Effector CD4-positive, alpha-beta T cell (primary cell): Measurements from ENCODE around the gene TSFM.

Source experiments
- DNase-seq: peaks from one replicate; pipeline ENCODE4 v3.0.0-alpha.2; 2020

The TSFM gene

DNA sequence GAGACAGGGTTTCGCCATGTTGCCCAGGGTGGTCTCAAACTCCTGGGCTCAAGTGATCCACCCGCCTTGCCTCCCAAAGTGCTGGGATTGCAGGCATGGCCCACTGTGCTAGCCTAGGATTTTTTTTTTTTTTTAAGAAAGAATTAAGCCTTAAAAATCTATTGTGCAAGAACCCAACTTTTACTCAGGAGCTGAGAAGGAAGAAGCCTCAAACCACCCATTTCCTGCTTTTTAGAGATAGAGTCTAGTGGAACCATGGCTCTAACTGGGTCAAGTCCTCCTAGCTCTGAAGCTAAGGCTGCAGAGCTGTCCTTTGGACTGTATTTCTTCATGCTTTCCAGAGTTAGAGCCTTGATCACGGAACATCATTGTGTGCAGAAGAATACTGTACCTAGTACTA is 1.3 kb upstream of the TSFM start:
- no peak for DNase-seq

DNA sequence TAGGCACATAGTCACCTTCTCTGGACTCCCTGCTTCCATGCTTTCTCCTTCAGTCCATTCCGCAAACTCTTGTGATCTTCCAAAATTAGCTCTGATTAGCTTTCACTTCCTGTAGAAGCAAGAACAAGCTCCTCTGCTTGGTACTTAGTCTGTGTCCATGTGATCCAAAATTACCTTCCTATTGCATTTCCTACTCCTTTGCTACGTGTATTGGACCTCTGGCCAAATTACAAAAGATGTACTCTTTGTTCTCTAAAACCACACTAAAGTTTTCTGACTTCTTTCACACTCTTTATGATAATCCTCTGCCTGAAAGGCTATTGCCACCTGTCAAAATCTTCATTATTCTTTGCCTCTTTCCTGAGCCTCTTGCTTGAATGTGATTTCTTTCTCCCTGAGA is 786 bp upstream of the TSFM start:
- DNase-seq: no peak

DNA sequence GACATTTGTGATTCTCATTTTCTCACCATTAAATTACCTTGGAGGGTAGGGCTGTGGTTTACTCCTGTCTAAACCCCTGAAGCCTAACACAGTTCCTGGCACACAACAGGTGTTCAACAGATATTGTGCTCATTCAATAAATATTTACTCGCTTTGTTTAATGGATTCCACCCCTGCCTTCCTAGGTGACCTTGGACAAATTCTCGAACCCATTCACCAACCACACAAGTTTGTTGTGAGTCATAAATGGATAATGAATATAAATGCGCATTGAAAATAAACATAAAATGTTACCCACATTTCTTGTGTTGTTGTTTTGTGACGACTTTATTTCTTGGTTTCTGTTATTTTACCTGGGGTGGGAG is 362 bp upstream of the TSFM start:
- DNase-seq: no peak

DNA sequence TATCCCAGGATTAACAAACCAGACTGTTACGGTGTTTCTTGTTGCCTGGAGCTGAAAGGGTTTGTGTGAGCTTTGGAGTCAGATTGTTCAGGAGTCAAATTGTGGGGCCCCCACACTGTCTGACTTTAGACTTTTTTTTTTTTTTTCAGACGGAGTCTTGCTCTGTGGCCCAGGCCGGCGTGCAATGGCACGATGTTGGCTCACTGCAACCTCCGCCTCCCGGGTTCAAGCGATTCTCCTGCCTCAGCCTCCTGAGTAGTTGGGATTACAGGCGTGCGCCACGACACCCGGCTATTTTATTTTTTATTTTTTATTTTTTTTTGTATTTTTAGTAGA is 847 bp downstream of the TSFM start:
- DNase-seq: no peak

DNA sequence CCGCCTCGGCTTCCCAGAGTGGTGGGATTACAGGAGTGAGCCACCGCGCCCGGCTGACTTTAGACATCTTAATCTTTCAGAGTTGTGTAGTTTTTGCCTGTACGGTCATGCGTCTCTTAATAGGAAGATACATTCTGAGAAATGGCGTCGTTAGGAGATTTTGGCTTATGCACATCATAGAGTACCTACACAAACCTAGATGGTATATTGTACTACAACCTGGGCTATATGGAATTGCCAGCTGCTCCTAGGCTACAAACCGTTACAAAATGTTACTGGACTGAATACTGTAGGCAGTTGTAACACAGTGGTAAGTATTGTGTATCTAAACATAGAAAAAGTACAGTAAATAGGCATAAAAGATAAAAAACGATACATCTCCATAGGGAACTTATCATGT is 1.3 kb downstream of the TSFM start:
- DNase-seq: no peak

DNA sequence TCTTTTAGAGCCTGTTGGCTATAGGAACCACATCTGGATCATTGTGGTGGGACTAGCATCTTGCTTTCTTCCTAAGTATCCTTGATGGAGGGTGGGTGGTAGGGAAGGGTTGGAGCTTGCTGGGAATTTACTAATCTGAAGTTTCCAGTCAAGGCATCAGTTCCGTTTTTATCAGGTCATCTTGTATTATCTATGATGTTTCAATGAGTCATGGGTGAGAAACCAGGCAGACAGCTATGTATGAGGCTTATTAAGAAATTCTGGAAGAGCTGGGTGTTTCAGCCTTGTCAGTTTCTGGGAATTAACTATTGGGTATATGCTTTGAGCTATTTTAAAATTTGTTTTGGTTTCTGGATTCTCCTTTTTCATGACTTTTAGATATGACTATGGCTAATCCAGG is 11.3 kb downstream of the TSFM start:
- no peak for DNase-seq

DNA sequence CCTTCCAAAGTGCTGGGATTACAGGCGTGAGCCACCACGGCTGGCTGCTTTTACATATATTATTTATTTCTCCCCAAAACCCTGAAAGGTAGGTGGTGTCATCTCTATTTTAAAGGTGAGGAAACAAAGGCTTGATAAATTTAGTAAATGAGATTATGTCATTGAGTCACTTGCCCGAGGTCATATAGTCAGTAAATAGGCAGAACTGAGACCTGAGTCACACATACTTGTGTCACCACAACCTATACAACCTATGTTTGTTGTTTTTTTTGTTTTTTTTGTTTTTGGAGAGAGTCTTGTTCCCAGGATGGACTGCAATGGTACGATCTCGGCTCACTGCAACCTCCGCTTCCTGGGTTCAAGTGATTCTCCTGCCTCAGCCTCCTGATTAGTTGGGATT is 12.8 kb downstream of the TSFM start:
- DNase-seq: no peak

DNA sequence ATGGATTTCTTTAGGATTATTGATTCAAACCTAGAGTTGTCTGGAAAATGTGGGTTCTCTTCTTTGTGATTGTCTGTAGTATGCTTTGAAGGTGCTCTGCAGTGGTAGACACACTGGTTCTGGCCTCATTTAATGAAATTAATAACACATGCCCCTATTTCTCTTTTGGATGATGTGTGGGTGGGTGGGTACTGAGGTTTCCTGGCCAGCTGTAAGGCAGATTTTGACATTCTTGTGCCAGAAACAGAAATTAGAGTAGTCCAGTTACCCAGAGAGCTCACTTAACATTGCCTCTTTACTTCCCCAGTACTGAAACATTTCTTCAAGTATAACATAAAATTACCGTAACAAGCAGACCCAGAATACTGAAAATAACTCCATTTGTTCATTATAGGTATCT is 14.4 kb downstream of the TSFM start:
- DNase-seq: no peak

DNA sequence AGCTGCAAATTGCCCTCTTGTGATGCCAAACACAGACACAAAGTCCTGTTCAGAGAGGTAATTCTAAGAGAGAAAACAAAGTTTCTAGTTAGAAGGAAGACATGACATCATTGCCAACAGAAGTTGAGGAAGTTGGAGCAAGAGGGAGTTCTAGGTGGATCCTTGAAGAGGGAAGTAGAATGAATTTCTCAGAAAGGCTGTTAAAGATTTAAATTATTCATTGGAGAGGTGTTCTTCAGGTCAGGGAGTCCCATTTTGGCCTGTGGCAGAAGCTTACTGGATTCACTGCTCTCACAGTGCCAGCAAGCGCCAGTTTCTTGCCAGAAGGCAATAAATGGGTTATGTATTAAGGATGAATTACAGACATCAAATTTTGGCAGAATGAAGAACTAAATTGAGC is 15.3 kb downstream of the TSFM start:
- no peak for DNase-seq

DNA sequence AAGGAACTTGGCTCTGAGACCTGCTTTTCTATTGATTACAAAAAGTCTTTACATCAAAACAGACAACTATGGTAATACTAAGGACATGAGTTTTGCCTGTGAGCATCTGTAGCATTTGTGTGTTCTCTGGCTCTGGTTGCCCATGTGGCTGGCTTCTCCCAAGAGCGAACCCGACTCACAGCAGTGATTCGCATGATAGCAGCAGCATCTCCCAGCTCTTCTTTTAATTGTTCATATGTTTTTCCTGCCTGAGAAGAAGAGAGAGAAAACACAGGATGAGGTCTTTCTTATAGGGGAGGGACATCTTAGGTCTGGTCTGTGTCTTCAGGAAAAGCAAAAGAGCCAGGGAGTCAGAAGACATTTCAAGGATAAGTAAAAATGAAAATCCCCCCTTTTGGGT is 18.4 kb downstream of the TSFM start:
- DNase-seq: no peak

DNA sequence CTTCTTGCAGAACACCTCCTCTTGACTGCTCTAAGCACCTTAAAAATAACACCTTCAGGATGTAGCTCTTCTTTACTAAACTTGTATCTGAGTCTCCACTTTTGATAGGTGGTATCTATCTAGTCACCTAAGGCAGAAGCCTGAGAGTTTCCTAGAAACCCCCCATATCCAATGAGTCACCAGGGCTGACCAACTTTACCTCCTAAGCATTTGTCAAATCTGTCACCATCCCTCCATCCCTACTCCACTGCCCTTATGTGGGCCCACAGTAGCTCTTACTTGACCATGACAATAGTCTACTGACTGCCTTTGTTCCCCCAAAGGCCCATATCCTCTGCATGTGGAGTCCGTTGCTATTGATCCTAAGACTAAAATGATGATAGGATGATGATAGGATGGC is 20.0 kb downstream of the TSFM start:
- DNase-seq: no peak

DNA sequence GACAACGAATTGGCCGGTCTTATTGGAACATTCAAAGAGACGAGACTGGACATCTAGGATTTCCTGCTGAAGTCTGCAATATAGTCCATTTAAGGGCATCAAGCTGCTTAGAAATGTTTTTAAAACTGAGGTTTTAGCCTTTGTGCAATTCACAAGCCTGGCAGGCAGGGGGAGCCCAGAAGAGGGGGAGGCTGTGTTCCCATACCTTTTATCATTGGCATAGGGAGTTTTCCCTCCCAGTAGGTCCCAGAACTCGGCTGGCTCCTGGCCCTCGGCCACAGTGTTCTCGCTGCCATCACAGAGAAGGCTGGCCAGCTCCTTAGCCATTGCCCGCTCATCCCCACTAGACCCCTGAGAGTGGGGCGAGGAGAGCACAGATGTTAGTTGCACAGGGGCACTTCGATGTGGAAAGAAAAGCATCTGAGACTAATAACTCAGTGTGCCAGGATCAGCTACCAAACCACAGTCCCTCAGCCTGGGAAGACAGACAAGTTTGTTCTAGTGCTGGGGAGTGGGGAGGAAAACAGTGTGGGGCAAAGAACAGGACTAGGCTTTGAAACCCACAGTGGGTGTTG is 20.8 kb downstream of the TSFM start:
- no peak for DNase-seq

DNA sequence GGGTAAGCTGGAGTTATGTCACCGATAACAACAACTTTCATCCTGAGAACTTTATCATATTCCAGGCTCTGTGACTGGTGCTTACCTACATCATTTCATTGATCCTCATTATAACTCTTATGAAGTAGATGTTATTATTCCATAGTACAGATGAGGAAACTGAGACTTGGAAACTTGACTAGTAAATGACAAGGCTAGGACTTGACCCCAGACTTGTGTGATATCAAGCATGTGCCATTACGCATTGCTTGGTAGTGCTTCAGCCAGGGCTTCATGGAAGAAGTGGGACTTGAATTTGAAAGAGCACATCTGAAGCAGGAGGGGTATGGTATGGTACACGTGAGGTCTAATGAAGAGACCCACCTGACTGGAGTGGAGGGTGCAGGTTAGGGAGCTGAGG is 24.1 kb downstream of the TSFM start:
- DNase-seq: no peak

DNA sequence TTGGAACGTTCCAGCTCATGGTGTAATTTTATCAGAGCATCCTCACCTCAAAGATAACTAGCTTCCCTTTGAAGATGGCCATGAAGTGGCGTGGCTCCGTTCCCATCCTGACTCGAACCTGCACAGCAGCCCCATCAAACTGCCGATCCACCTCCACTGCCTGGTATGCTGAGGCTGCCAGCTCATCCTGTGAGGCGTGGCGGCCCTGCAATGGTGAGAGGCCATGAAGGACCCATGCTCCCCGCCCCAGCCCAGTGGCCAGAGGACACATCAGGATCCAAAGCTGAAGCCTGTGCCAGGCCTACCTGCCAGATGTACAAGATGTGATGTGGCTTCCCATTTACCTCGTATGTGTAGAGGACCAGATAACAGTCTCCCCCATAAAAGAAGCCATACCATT is 24.7 kb downstream of the TSFM start:
- no peak for DNase-seq

DNA sequence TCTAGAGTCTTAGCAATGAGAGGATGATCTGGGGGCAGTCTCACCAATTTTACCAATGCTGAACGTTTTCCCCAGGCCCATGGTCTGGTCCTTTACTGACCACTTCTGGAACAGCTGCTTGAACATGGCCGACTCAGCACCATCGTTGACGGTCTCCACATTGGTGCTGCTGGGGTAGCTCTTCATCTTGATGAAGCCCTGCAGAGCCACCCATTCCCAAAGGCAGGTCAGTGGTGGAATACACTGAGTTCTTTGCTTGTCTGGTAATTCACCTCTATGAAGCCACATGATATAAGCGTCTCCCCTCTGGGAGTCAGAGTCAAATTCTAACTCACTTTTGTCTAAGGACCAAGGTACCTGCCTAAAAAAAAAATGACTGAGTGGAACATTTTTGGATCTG is 25.8 kb downstream of the TSFM start:
- DNase-seq: no peak

DNA sequence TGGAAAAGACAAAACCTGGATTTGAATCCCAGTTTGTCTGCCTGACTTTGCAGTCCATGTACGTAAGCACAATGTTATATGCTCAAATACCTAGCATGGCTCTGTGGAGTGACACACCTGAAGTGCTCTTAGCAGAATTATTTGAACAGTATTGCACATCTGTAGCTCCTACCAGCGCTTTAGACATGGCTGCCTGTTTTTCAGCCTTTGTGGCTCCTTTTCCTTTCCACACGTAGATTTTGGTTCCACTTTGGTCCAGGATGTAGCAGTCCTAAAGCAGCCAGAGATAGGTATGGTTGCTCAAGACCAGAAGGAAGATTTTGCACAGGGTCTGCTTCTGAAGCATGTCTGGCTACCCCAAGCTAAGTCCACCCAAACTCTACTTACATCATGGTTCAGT is 26.8 kb downstream of the TSFM start:
- no peak for DNase-seq

DNA sequence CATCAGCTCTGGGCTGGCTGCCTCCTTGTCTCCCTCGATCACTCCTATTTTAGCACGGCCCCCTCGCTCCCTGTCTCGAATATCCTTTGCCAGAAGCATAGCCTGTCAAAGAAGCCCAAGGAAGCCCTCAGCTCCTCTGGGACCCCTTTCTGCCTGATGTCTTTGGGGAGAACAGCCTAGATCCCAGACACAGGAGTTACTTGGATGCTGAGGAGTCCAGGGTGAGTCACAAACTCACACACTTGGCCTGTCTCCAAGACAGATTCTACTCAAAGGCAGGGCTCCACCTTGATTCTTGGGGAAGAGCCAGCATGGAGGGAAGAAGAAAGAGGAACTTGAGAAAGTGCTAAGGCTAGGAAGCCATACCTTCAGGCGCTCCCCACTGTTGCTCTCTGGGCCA is 27.9 kb downstream of the TSFM start:
- no peak for DNase-seq

DNA sequence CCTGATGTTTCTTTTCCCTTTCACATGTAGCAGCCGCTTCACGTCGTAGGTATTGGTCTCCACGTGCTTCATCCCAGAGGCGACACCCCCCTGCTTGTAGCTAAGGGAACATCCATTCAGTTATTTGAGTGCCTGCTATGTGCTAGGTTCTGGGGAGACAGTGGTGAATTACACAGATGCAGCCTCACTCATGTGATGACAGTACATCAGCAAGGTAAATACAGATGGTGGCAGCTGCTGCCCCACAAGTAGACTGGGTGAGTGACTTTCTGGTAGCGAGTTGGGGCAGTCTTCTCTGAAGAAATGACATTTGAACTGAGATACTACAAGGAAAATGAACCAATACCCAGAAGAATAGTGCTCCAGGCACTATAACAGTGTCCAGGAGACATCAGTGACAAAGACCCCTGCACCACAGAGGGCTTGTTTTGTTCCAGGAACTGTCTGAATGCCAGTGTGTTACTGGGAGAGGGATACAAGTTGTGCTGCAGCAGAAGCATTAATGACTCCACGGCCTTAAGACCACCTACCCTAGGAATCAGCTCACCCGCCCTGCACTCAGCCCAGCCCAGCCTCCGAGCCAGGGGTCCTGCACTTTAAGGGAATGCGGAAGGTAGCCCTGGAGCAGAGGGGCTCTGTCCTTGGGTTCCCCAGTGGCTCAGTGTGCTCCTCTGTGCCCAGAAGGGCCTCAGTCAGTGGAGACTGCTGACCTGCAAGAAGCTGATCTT is 28.6 kb downstream of the TSFM start:
- no peak for DNase-seq

DNA sequence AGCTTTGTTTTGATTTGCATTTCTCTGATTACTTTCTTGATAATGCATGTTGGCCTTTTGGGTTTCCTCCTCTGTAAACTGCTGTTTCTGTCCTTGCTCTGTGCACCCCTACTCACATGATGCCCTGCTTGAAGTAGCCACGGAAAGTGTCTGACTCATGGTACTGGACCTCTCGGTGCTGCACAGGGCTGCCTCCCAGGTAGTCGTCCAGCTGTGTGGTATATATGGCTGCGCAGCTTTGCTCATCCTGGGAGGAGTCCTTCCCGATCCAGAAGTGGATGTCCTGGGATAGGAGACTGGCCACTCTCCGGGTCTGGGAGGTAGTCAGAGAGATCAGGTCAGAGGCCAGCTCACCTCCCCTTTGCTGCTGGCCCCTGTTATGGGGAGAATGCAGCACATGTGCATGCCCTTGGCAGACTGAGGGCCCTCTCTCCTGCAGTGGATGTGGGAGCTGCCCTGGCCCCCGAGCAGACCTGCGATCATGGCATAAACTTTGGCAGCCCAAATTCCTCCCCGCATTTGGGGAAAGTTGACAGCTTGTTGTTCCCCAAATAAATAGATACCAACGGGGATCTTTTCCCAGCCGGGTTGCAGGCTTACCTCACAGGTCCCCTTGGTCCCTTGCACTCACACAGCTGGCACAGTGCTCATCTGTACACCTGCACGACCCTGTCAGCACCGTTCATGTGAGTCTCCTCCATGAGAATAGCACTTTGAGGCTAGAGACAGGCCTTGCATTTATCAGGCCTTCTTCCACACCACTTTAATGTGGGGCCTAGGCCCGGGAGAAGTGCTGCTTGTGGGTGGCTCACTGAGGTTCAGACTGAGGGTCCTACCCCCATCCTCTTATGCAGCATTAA is 30.8 kb downstream of the TSFM start:
- DNase-seq: no peak

DNA sequence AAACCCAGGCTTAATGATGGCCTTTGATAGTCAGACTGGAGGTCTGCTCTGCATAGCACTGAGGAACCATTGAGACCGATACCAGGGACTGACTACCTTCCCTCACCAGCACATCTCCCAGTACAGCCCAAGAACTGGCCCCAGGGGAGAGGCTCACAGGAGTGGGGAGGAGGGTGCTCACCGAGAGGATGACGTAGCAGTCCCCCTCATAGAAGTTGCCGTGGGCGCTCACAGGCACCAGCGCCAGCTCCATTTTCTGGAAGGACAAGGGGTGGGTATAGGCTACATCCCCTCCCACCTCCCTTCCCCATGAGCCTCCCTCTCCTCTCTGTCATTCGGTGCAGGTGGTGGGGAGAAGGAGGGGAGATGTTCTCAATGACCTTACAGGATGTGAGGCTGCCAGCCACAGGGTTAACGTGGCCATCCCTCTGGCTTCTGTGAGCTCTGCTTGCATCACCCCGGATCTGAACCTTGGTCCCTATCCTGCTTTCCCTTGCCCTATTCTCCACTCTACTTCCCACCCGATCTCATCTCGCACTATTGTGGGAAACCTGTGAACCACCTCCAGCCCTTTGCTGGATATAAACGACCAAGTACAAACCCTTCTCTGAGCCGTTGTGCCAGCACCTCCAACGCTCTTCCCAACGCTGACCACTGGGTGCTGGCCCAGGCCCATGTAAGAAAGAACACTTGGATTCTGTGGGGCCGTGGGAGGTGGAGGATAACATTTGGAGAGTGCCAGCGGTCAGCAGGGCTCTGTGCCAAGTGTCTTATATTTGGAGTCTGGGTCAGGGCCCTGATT is 31.6 kb downstream of the TSFM start:
- DNase-seq: no peak

DNA sequence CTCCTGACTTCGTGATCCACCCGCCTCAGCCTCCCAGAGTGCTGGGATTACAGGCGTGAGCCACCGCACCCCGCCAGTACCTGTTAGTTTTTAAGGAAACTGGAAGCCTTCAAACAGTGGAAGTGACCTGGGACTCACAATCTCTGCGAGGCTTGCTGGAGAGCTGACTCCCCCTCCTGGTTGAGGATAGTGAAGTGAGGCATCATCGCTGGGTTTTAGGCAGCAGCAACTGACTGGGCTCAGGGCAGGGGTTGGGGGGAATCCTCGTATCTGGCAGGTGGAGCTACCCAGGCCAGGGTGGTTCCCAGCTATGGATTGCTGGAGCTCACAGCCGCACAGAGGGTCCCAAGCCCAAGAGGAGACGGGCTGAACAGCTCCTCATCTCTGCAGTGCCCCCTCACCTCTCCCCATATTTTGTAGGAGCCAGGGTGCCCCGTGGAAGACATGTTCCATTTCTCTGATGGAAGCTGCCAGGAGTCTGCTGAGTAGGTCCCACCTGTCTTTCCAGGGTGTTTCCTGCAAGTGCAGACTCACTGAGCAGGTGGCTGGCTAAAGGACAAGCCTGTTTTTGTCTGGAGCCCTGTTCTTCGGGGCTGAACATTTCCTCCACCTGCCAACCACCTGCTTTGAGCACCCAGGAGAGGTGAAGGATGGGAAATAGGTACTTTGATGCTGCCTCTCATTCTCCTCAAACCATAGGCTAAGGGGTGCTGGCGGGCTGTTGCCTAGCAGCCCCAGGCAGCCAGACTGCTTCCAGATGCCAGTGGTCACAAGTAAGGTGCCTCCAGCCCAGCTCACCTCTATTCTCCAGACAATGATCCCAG is 32.8 kb downstream of the TSFM start:
- DNase-seq: no peak

DNA sequence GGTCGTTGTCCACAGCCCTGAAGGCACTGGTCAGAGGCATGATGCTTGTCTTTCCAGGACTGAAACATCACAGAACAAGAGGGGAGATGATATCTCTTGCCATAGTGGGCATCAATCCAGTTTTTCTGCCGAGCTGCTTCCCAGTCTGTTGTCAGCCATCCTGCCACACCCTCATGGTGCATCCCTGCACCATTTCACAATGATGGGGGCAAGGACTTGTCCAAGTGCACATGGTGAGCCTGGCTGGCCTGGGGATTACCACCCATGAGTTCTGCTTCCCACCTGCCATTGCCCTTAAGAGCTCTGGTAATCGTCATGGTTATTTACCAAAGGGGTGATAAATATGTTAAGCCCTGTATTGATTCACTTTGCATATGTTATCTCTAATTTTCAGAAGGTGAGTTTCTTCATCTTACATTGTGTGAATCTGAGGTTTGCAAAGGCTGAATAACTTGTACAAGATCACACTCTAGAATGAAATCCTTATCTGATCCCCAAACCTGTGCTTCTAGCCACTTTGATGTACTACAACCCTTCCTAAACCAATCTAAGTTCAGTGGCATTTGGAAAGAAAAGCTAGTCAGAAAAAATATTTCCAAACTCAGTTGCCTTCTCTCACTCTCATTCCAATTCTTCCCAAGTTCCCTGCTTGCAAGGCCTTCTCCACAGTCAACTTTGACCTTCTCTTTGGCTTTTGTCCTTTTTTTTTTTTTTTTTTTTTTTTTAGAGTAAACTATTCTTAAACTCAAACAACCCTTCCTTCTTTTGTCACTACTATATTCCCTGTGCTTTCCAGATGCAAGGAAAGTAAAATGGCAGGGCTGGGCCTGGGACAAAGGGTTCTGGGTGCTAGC is 33.6 kb downstream of the TSFM start:
- no peak for DNase-seq
